HG03095 (cell line): ENCODE measurements around the gene MBNL1.

ENCODE experiments used
- ATAC-seq: cut with Tn5 transposase; IDR thresholded peaks from one replicate; pipeline ENCODE4 v1.9.1; 2021; ENCODE audit warnings: moderate library complexity; ENCODE audit not compliant: unreplicated experiment

The MBNL1 gene

GRCh38 chr3:152271501-152272236, 2.9 kb downstream of the MBNL1 start:
- ATAC-seq, result no peak

- no peak for ATAC-seq
These were observed 4.1 kb downstream of the MBNL1 start for GRCh38 chr3:152272771-152273242.

- no peak for ATAC-seq
These were observed 8.0 kb downstream of the MBNL1 start for GRCh38 chr3:152276681-152277080.

GRCh38 chr3:152277198-152277597, 8.5 kb downstream of the MBNL1 start:
- no peak for ATAC-seq

GRCh38 chr3:152278756-152279427, 10.2 kb downstream of the MBNL1 start:
- ATAC-seq, result no peak

GRCh38 chr3:152279479-152279878, 10.8 kb downstream of the MBNL1 start:
- no peak for ATAC-seq

- no peak for ATAC-seq
These were observed 11.8 kb downstream of the MBNL1 start for GRCh38 chr3:152280539-152280938.

GRCh38 chr3:152281133-152281713, 12.5 kb downstream of the MBNL1 start:
- ATAC-seq, result peak; percentile 58

GRCh38 chr3:152282813-152283212, 14.1 kb downstream of the MBNL1 start:
- ATAC-seq, result no peak

GRCh38 chr3:152283492-152284381, 15.0 kb downstream of the MBNL1 start:
- no peak for ATAC-seq

- ATAC-seq, result no peak
These were observed 16.2 kb downstream of the MBNL1 start for GRCh38 chr3:152284906-152285305.

GRCh38 chr3:152285509-152285908, 16.8 kb downstream of the MBNL1 start:
- no peak for ATAC-seq

- no peak for ATAC-seq
These were observed 19.3 kb downstream of the MBNL1 start for GRCh38 chr3:152287898-152288576.

GRCh38 chr3:152288681-152289080, 20.0 kb downstream of the MBNL1 start:
- no peak for ATAC-seq

GRCh38 chr3:152289708-152290107, 21.0 kb downstream of the MBNL1 start:
- ATAC-seq, result no peak

GRCh38 chr3:152290374-152290773, 21.6 kb downstream of the MBNL1 start:
- ATAC-seq, result no peak

GRCh38 chr3:152291238-152291637, 22.5 kb downstream of the MBNL1 start:
- no peak for ATAC-seq

GRCh38 chr3:152291649-152292066, 22.9 kb downstream of the MBNL1 start:
- no peak for ATAC-seq

GRCh38 chr3:152292366-152292765, 23.6 kb downstream of the MBNL1 start:
- no peak for ATAC-seq

- ATAC-seq, result no peak
These were observed 24.7 kb downstream of the MBNL1 start for GRCh38 chr3:152293347-152294006.
